Hepatocyte (in vitro differentiated cells): Measurements from ENCODE around the gene ACAN. TPM values are rescaled to one million over a fixed set of nuclear protein-coding genes. Genes with fewer than 3 reads are reported as not detected.

ENCODE experiments used
- DNase-seq: peaks from one replicate; pipeline ENCODE4 v3.0.0-alpha.2; 2016; ENCODE audit warnings: low spot score
- H2AFZ ChIP-seq: fragments of 200-600 bp; sonication (generic); 2 replicates; pipeline ENCODE4 v1.6.0; 2016; ENCODE audit warnings: antibody characterized with exemption, mild to moderate bottlenecking
- H3K27ac ChIP-seq: fragments of 200-600 bp; sonication (generic); 2 replicates; pipeline ENCODE4 v1.5.1; 2016; ENCODE audit warnings: mild to moderate bottlenecking
- H3K27me3 ChIP-seq: fragments of 200-600 bp; sonication (generic); 2 replicates; pipeline ENCODE4 v1.6.1; 2016
- H3K36me3 ChIP-seq: fragments of 200-600 bp; sonication (generic); replicated peaks from 2 replicates; pipeline ENCODE4 v1.5.1; 2016; ENCODE audit warnings: low read depth; ENCODE audit not compliant: insufficient read depth
- H3K4me1 ChIP-seq: fragments of 200-600 bp; sonication (generic); 2 replicates; pipeline ENCODE4 v1.5.1; 2016; ENCODE audit warnings: mild to moderate bottlenecking, moderate library complexity; ENCODE audit not compliant: insufficient read depth
- H3K4me2 ChIP-seq: fragments of 200-600 bp; sonication (generic); 2 replicates; pipeline ENCODE4 v1.6.0; 2016
- H3K4me3 ChIP-seq: fragments of 200-600 bp; sonication (generic); 2 replicates; pipeline ENCODE4 v1.5.1; 2016; ENCODE audit warnings: mild to moderate bottlenecking
- H3K79me2 ChIP-seq: fragments of 200-600 bp; sonication (generic); 2 replicates; pipeline ENCODE4 v1.6.0; 2017; ENCODE audit warnings: mild to moderate bottlenecking
- H3K9me2 ChIP-seq: fragments of 200-600 bp; sonication (generic); replicated peaks from 2 replicates; pipeline ENCODE4 v1.6.0; 2017; ENCODE audit warnings: mild to moderate bottlenecking; ENCODE audit not compliant: insufficient read depth
- H3K9me3 ChIP-seq: fragments of 200-600 bp; sonication (generic); 2 replicates; pipeline ENCODE4 v1.5.1; 2016; ENCODE audit warnings: low read depth, mild to moderate bottlenecking
- H4K20me1 ChIP-seq: fragments of 200-600 bp; sonication (generic); 2 replicates; pipeline ENCODE4 v1.6.0; 2016; ENCODE audit warnings: mild to moderate bottlenecking; ENCODE audit not compliant: insufficient read depth, poor library complexity, severe bottlenecking
- CTCF ChIP-seq: fragments of 200-600 bp; sonication (generic); IDR thresholded peaks from 2 replicates; pipeline ENCODE4 v1.5.1; 2016; ENCODE audit warnings: antibody characterized with exemption, mild to moderate bottlenecking; ENCODE audit not compliant: poor library complexity
- EZH2 ChIP-seq: fragments of 200-600 bp; sonication (generic); IDR thresholded peaks from 2 replicates; pipeline ENCODE4 v1.6.1; 2016; ENCODE audit warnings: antibody characterized with exemption, mild to moderate bottlenecking, borderline replicate concordance
- EZH2phosphoT487 ChIP-seq: fragments of 200-600 bp; sonication (generic); IDR thresholded peaks from one replicate; pipeline ENCODE4 v1.6.1; 2018; ENCODE audit warnings: antibody characterized with exemption, mild to moderate bottlenecking, low read depth, moderate library complexity; ENCODE audit not compliant: unreplicated experiment, severe bottlenecking
- WGBS: methylation state at CpG from one replicate; pipeline ENCODE4 v1.1.6; 2016; ENCODE audit warnings: low lambda C conversion rate; ENCODE audit errors: missing lambda C conversion rate; 5-methylcytosine and 5-hydroxymethylcytosine counted together
- polyA plus RNA-seq: library from polyadenylated mRNA; unstranded; fragments of >200 nt; fragmentation: Nextera tagmentation; extraction: Ambion mirVana; gene quantifications from 2 replicates; pipeline ENCODE4 v1.2.1, GENCODE V29; 2016
- total RNA-seq: library from RNA; depleted of rRNA; stranded (reverse); fragments of >200 nt; gene quantifications from 2 replicates; pipeline ENCODE4 v1.2.3, GENCODE V29; 2014

The ACAN gene
- total and polyA plus RNA-seq, 2 experiments from 2014 or later, result 0.20 to 0.34 TPM

GRCh38 chr15:88887068-88887580 is 83.9 kb downstream of the ACAN start:
- Histone ChIP-seq H3K4me1 (no peaks in the 10 kb centered on the region), H3K27me3 (no peaks in the 10 kb centered on the region), H3K9me3 (no peaks in the 10 kb centered on the region), H4K20me1 (no peaks in the 10 kb centered on the region), H3K36me3 (no peaks in the 10 kb centered on the region), H2AFZ (no peak overlapping the region), H3K27ac (no peak overlapping the region), H3K79me2 (no peaks in the 10 kb centered on the region), H3K4me3 (no peak overlapping the region), H3K4me2 (no peak overlapping the region), H3K9me2 (no peaks in the 10 kb centered on the region)
- TF ChIP-seq EZH2, result no peak
- TF ChIP-seq EZH2phosphoT487, result no peak
- no peak for TF ChIP-seq CTCF
- WGBS, result 88% methylated on average over 18 of the region's 18 CpGs
- no peak for DNase-seq

- H3K27ac ChIP-seq, result no peak overlapping the region
- no peaks in the 10 kb centered on the region for H3K27me3 ChIP-seq
- WGBS, result 92% methylated on average over 5 of the region's 5 CpGs
- H3K9me3 ChIP-seq, result no peaks in the 10 kb centered on the region
- H3K79me2 ChIP-seq, result no peaks in the 10 kb centered on the region
- H3K4me2 ChIP-seq, result no peak overlapping the region
- H3K9me2 ChIP-seq, result no peaks in the 10 kb centered on the region
- no peak overlapping the region for H3K4me3 ChIP-seq
- DNase-seq, result no peak
- H4K20me1 ChIP-seq, result no peaks in the 10 kb centered on the region
- no peaks in the 10 kb centered on the region for H3K4me1 ChIP-seq
- no peak overlapping the region for H2AFZ ChIP-seq
- no peaks in the 10 kb centered on the region for H3K36me3 ChIP-seq
- no peak for TF ChIP-seq EZH2phosphoT487
- TF ChIP-seq EZH2, result no peak
- no peak for TF ChIP-seq CTCF
Measured at GRCh38 chr15:88888719-88889118, 85.5 kb downstream of the ACAN start.

GRCh38 chr15:88890495-88890894 is 87.3 kb downstream of the ACAN start:
- Histone ChIP-seq H3K4me1 (peaks cover 11% of the 10 kb centered on the region), H3K4me2 (no peak overlapping the region), H3K27me3 (peaks cover 10% of the 10 kb centered on the region), H3K79me2 (no peaks in the 10 kb centered on the region), H3K4me3 (no peak overlapping the region), H2AFZ (no peak overlapping the region), H3K9me3 (no peaks in the 10 kb centered on the region), H3K9me2 (no peaks in the 10 kb centered on the region), H3K27ac (no peak overlapping the region), H4K20me1 (no peaks in the 10 kb centered on the region), H3K36me3 (no peaks in the 10 kb centered on the region)
- TF ChIP-seq EZH2, result no peak
- TF ChIP-seq CTCF, result no peak
- no peak for TF ChIP-seq EZH2phosphoT487
- no peak for DNase-seq
- 91% methylated on average over 4 of the region's 4 CpGs for WGBS
